SK-N-SH (cell line): ENCODE measurements around the gene STK39. TPM values are rescaled to one million over a fixed set of nuclear protein-coding genes. Genes with fewer than 3 reads are reported as not detected.

Experiments used
- CTCF ChIA-PET: fragments of 300-600, 350-600 bp; formaldehyde crosslinking; extraction: SDS; loops from one replicate; lab custom pipeline; 2021; lab: Yijun Ruan, JAX
- POLR2A ChIA-PET: fragments of 350-600 bp; sonication (Branson Sonifier 250); formaldehyde crosslinking; extraction: SDS; loops from one replicate; lab custom pipeline; 2020; ENCODE audit warnings: antibody characterized with exemption, inconsistent platforms; lab: Yijun Ruan, JAX
- DNase-seq: peaks from one replicate; pipeline ENCODE4 v3.0.0; 2012
- H2AFZ ChIP-seq: fragments of 200-600 bp; sonication (generic); 2 replicates; pipeline ENCODE4 v1.8.1; 2016; ENCODE audit warnings: antibody characterized with exemption, mild to moderate bottlenecking, low read depth
- H3F3A ChIP-seq: fragments of 200-600 bp; sonication (generic); replicated peaks from 2 replicates; pipeline ENCODE3; 2016; ENCODE audit warnings: antibody characterized with exemption, mild to moderate bottlenecking; ENCODE audit not compliant: insufficient read depth
- H3K27ac ChIP-seq, 2 experiments: fragments of 200-500 bp in 1 of 2; fragments of 200-600 bp in 1 of 2; sonication (Bioruptor generic) in 1 of 2; sonication (generic), shearing (Covaris generic) in 1 of 2; 2 replicates each; pipeline versions ENCODE4 v1.5.1 to v1.6.1; 2014 to 2016; ENCODE audit warnings: low read depth in 2 of 2, inconsistent platforms in 1 of 2, low read length in 1 of 2, mild to moderate bottlenecking in 1 of 2, mixed read lengths in 1 of 2
- H3K27me3 ChIP-seq: fragments of 200-600 bp; sonication (generic), shearing (Covaris generic); 2 replicates; pipeline ENCODE4 v1.6.1; 2016; ENCODE audit warnings: mixed run types; ENCODE audit not compliant: insufficient read depth
- H3K36me3 ChIP-seq, 2 experiments: fragments of 200-500 bp in 1 of 2; fragments of 200-600 bp in 1 of 2; sonication (Bioruptor generic) in 1 of 2; sonication (generic) in 1 of 2; replicated peaks in 1 of 2; 2 replicates each; pipeline versions ENCODE3 to v1.5.1; 2014 to 2016; ENCODE audit warnings: low read length in 1 of 2, mild to moderate bottlenecking in 1 of 2; ENCODE audit not compliant: insufficient read depth in 2 of 2, control insufficient read depth in 1 of 2
- H3K4me1 ChIP-seq, 2 experiments: fragments of 200-500 bp in 1 of 2; fragments of 200-600 bp in 1 of 2; sonication (Bioruptor generic) in 1 of 2; sonication (generic), shearing (Covaris generic) in 1 of 2; 2 replicates each; pipeline versions ENCODE4 v1.5.1 to v1.6.1; 2014 to 2016; ENCODE audit warnings: low read depth in 1 of 2, low read length in 1 of 2, mixed run types in 1 of 2; ENCODE audit not compliant: insufficient read depth in 2 of 2, control insufficient read depth in 1 of 2
- H3K4me2 ChIP-seq: fragments of 200-600 bp; sonication (generic), shearing (Covaris generic); 2 replicates; pipeline ENCODE4 v1.6.1; 2017; ENCODE audit warnings: mixed run types
- H3K4me3 ChIP-seq, 2 experiments: fragments of 200-500 bp in 1 of 2; fragments of 200-600 bp in 1 of 2; sonication (Bioruptor generic) in 1 of 2; sonication (generic), shearing (Covaris generic) in 1 of 2; 2 replicates each; pipeline versions ENCODE4 v1.5.1 to v1.8.1; 2014 to 2016; ENCODE audit warnings: low read depth in 2 of 2, inconsistent platforms in 1 of 2, low read length in 1 of 2, mild to moderate bottlenecking in 1 of 2, mixed read lengths in 1 of 2, moderate library complexity in 1 of 2
- H3K79me2 ChIP-seq: fragments of 200-600 bp; sonication (generic); 2 replicates; pipeline ENCODE4 v1.8.1; 2017; ENCODE audit warnings: mild to moderate bottlenecking; ENCODE audit not compliant: insufficient read depth
- H3K9ac ChIP-seq: fragments of 200-600 bp; sonication (generic); 2 replicates; pipeline ENCODE4 v1.6.1; 2017; ENCODE audit warnings: mixed run types
- H3K9me2 ChIP-seq: fragments of 200-600 bp; sonication (generic); 2 replicates; pipeline ENCODE4 v1.6.1; 2017; ENCODE audit warnings: mixed run types
- H3K9me3 ChIP-seq: fragments of 200-600 bp; sonication (generic); 2 replicates; pipeline ENCODE4 v1.6.1; 2017; ENCODE audit warnings: mixed run types, mild to moderate bottlenecking, moderate library complexity
- H4K20me1 ChIP-seq: fragments of 200-600 bp; sonication (generic); 2 replicates; pipeline ENCODE4 v1.6.1; 2017; ENCODE audit warnings: mild to moderate bottlenecking, mixed run types; ENCODE audit not compliant: insufficient read depth
- CHD2 ChIP-seq: fragments of 150-350 bp; IDR thresholded peaks from 2 replicates; pipeline ENCODE4 v1.6.1; 2018; ENCODE audit warnings: low read length; ENCODE audit not compliant: partially characterized antibody
- EP300 ChIP-seq, 2 experiments: IDR thresholded peaks; 2 replicates each; pipeline versions ENCODE4 v1.4.0 to v1.6.1; 2012; ENCODE audit warnings: borderline replicate concordance in 1 of 2, low read depth in 1 of 2, low read length in 1 of 2
- EZH2phosphoT487 ChIP-seq: fragments of 200-600 bp; sonication (generic); IDR thresholded peaks from 2 replicates; pipeline ENCODE4 v1.6.1; 2017; ENCODE audit warnings: low read depth, mixed run types, mild to moderate bottlenecking, antibody characterized with exemption, moderate library complexity, borderline replicate concordance
- FOSL2 ChIP-seq: IDR thresholded peaks from 2 replicates; pipeline ENCODE4 v1.4.0; 2012; ENCODE audit warnings: low read depth, mild to moderate bottlenecking, moderate library complexity, borderline replicate concordance
- FOXM1 ChIP-seq: IDR thresholded peaks from 2 replicates; pipeline ENCODE4 v1.4.0; 2012; ENCODE audit warnings: low read depth, mild to moderate bottlenecking
- IRF3 ChIP-seq: fragments of 150-350 bp; IDR thresholded peaks from 2 replicates; pipeline ENCODE4 v1.6.1; 2016; ENCODE audit warnings: mild to moderate bottlenecking, low read depth, low read length
- MAX ChIP-seq: IDR thresholded peaks from 2 replicates; pipeline ENCODE4 v1.4.0; 2012; ENCODE audit warnings: low read depth
- MEF2A ChIP-seq: IDR thresholded peaks from 2 replicates; pipeline ENCODE4 v1.4.0; 2012; ENCODE audit warnings: low read depth, borderline replicate concordance
- NFIC ChIP-seq: IDR thresholded peaks from 2 replicates; pipeline ENCODE4 v1.4.0; 2012; ENCODE audit warnings: borderline replicate concordance
- PBX3 ChIP-seq: IDR thresholded peaks from 2 replicates; pipeline ENCODE4; 2012
- POLR2AphosphoS5 ChIP-seq: IDR thresholded peaks from 2 replicates; pipeline ENCODE4 v1.6.1; 2012; ENCODE audit warnings: low read depth, low read length
- RFX5 ChIP-seq: IDR thresholded peaks from 2 replicates; pipeline ENCODE4 v1.6.1; 2012; ENCODE audit warnings: mild to moderate bottlenecking, improper control_type of control experiment, low read length
- SIN3A ChIP-seq: IDR thresholded peaks from 2 replicates; pipeline ENCODE4 v1.6.1; 2012; ENCODE audit warnings: low read depth, mild to moderate bottlenecking, low read length, moderate library complexity, borderline replicate concordance
- TAF1 ChIP-seq: IDR thresholded peaks from 2 replicates; pipeline ENCODE4 v1.6.1; 2012; ENCODE audit warnings: low read depth, mild to moderate bottlenecking, low read length, moderate library complexity, borderline replicate concordance
- TCF12 ChIP-seq: IDR thresholded peaks from 2 replicates; pipeline ENCODE4 v1.4.0; 2012
- TEAD4 ChIP-seq: IDR thresholded peaks from 2 replicates; pipeline ENCODE4 v1.4.0; 2012; ENCODE audit warnings: mild to moderate bottlenecking, borderline replicate concordance; ENCODE audit not compliant: insufficient read depth
- ZBTB33 ChIP-seq: IDR thresholded peaks from 2 replicates; pipeline ENCODE4 v1.4.0; 2012; ENCODE audit warnings: low read depth, borderline replicate concordance
- WGBS: methylation state at CpG from one replicate; pipeline ENCODE4 v1.1.6; 2017; ENCODE audit warnings: low lambda C conversion rate; 5-methylcytosine and 5-hydroxymethylcytosine counted together
- polyA plus RNA-seq, 3 experiments: library from polyadenylated mRNA; depleted of rRNA; stranded (reverse); fragments of >200 nt; gene quantifications; 2 replicates each; pipeline ENCODE4 v1.2.3, GENCODE V29; 2012
- TF ChIP-seq, protein P1 (sequence below): fragments of 150-350 bp; IDR thresholded peaks from 2 replicates; pipeline ENCODE4 v1.6.1; 2017; ENCODE audit warnings: antibody characterized with exemption, low read length, low read depth, borderline replicate concordance

The STK39 gene
- polyA plus RNA-seq, 1 of the 3 experiments (the other 2 are of a cell fraction), result 9.6 TPM

GRCh38 chr2:168140892-168141291 lies 106.5 kb downstream of the STK39 start:
- peak overlapping the region; percentile 58 to 77; a peak in 2 of 4 replicates for H3K27ac ChIP-seq
- no peak overlapping the region for H3K9ac ChIP-seq
- no peak overlapping the region for H2AFZ ChIP-seq
- DNase-seq, result no peak
- H3K4me3 ChIP-seq, result no peak overlapping the region
- TF ChIP-seq ZBTB33 (no peak), POLR2AphosphoS5 (no peak), CHD2 (no peak), RFX5 (no peak), NFIC (no peak), FOSL2 (no peak), MAX (no peak), SIN3A (no peak), PBX3 (no peak), IRF3 (no peak), TAF1 (no peak), FOXM1 (no peak), TEAD4 (no peak), EP300 (IDR thresholded peaks at IDR 0.05; ENCODE audit: borderline replicate concordance in 1 of 2, low read depth in 1 of 2, low read length in 1 of 2) (no peak), EZH2phosphoT487 (no peak), MEF2A (no peak), TCF12 (no peak)
- TF ChIP-seq, protein P1, sequence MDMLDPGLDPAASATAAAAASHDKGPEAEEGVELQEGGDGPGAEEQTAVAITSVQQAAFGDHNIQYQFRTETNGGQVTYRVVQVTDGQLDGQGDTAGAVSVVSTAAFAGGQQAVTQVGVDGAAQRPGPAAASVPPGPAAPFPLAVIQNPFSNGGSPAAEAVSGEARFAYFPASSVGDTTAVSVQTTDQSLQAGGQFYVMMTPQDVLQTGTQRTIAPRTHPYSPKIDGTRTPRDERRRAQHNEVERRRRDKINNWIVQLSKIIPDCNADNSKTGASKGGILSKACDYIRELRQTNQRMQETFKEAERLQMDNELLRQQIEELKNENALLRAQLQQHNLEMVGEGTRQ, result no peak
- H3K4me2 ChIP-seq, result no peak overlapping the region
- no peaks in the 10 kb centered on the region for H4K20me1 ChIP-seq
- no peaks in the 10 kb centered on the region for H3K27me3 ChIP-seq
- ChIA-PET CTCF (interaction anchor here (1.1 to 1.7 kb wide), 2 partner anchors 22 to 1601 kb away, joined by 4 to 5 read pairs; no protein-coding TSS in a partner anchor), POLR2A (no interaction called here)
- H3K79me2 ChIP-seq, result no peaks in the 10 kb centered on the region
- no peaks in the 10 kb centered on the region for H3F3A ChIP-seq
- WGBS, result 97% methylated on average over 5 of the region's 5 CpGs
- peaks cover 12 to 13% of the 10 kb centered on the region in 2 experiments for H3K36me3 ChIP-seq
- H3K9me2 ChIP-seq, result no peaks in the 10 kb centered on the region
- peaks cover 12 to 13% of the 10 kb centered on the region in 2 experiments; a peak in 3 of 4 replicates for H3K4me1 ChIP-seq
- no peaks in the 10 kb centered on the region for H3K9me3 ChIP-seq
